ENCODE data around the gene BCL2L15. TPM values are rescaled to one million over a fixed set of nuclear protein-coding genes. Genes with fewer than 3 reads are reported as not detected.

Gene BCL2L15
- total and polyA plus RNA-seq, 2 experiments from 2014 or later: 0.32 TPM; not detected in 1

- H3K9ac ChIP-seq: no peak overlapping the region
- no peak for DNase-seq
- H2AFZ ChIP-seq: no peak overlapping the region
- in situ Hi-C loops (cut with MboI): loop anchor here (25.0 kb wide), 1 partner anchor 453 kb away; no protein-coding TSS in a partner anchor
- no peaks in the 10 kb centered on the region for H3K36me3 ChIP-seq (ENCODE audit: low read depth)
- H3K4me2 ChIP-seq (ENCODE audit: unreplicated experiment): no peak overlapping the region
- no peak overlapping the region for H3K4me3 ChIP-seq
- H3K27me3 ChIP-seq (replicated peaks; ENCODE audit: insufficient read depth): no peaks in the 10 kb centered on the region
- peaks cover 11% of the 10 kb centered on the region for H3K4me1 ChIP-seq (ENCODE audit: insufficient read depth)
- no peaks in the 10 kb centered on the region for H3F3A ChIP-seq (ENCODE audit: insufficient read depth)
- H4K20me1 ChIP-seq (ENCODE audit: insufficient read depth): no peaks in the 10 kb centered on the region
- H3K27ac ChIP-seq: no peak overlapping the region
- no peaks in the 10 kb centered on the region for H3K9me3 ChIP-seq (ENCODE audit: low read depth)
- TF ChIP-seq EZH2 (IDR thresholded peaks at IDR 0.05; ENCODE audit: insufficient read depth, poor library complexity, severe bottlenecking) (no peak), EZH2phosphoT487 (IDR thresholded peaks at IDR 0.05; ENCODE audit: insufficient read depth, low read depth) (no peak)
- 92 to 98% methylated on average over 2 of the region's 2 CpGs for WGBS, 2 experiments (ENCODE audit: low coverage in 1 of 2, low lambda C conversion rate in 2 of 2, missing lambda C conversion rate in 2 of 2)
- H3K79me2 ChIP-seq (ENCODE audit: insufficient read depth): no peaks in the 10 kb centered on the region
- H3K9me2 ChIP-seq (ENCODE audit: insufficient read depth): no peaks in the 10 kb centered on the region
Observed at GRCh38 chr1:113834716-113835115, 52.7 kb downstream of the BCL2L15 start.

Other genes with a start within 250 kb of the BCL2L15 start
- 17.3 and 18.2 TPM in 2 replicates for gene PHTF1, start 128.1 kb downstream of the BCL2L15 start, total RNA-seq (2014; rRNA removed; shearing (Covaris generic))
- gene PHTF1, start 128.1 kb downstream of the BCL2L15 start, polyA plus RNA-seq (2016; fragmentation: Nextera tagmentation; extraction: Ambion mirVana): 15.9 TPM in 2 replicates
- gene RSBN1, start 75.1 kb downstream of the BCL2L15 start, total RNA-seq (2014; rRNA removed; shearing (Covaris generic)): 7.5 and 10.0 TPM in 2 replicates
- gene RSBN1, start 75.1 kb downstream of the BCL2L15 start, polyA plus RNA-seq (2016; fragmentation: Nextera tagmentation; extraction: Ambion mirVana): 8.3 and 8.7 TPM in 2 replicates
- gene PTPN22, start 15.9 kb downstream of the BCL2L15 start, total RNA-seq (2014; rRNA removed; shearing (Covaris generic)): 0.51 and 0.86 TPM in 2 replicates
- 1.4 and 1.6 TPM in 2 replicates for gene PTPN22, start 15.9 kb downstream of the BCL2L15 start, polyA plus RNA-seq (2016; fragmentation: Nextera tagmentation; extraction: Ambion mirVana)
- gene AP4B1, start 17.2 kb upstream of the BCL2L15 start, total RNA-seq (2014; rRNA removed; shearing (Covaris generic)): 12.9 and 16.1 TPM in 2 replicates
- 9.9 and 11.8 TPM in 2 replicates for gene AP4B1, start 17.2 kb upstream of the BCL2L15 start, polyA plus RNA-seq (2016; fragmentation: Nextera tagmentation; extraction: Ambion mirVana)
- gene DCLRE1B, start 17.7 kb upstream of the BCL2L15 start, total RNA-seq (2014; rRNA removed; shearing (Covaris generic)): 4.3 and 6.9 TPM in 2 replicates
- 6.5 and 7.2 TPM in 2 replicates for gene DCLRE1B, start 17.7 kb upstream of the BCL2L15 start, polyA plus RNA-seq (2016; fragmentation: Nextera tagmentation; extraction: Ambion mirVana)
- 23.6 and 26.2 TPM in 2 replicates for gene HIPK1, start 41.7 kb upstream of the BCL2L15 start, total RNA-seq (2014; rRNA removed; shearing (Covaris generic))
- 6.1 and 7.6 TPM in 2 replicates for gene HIPK1, start 41.7 kb upstream of the BCL2L15 start, polyA plus RNA-seq (2016; fragmentation: Nextera tagmentation; extraction: Ambion mirVana)
- gene OLFML3, start 91.9 kb upstream of the BCL2L15 start, total RNA-seq (2014; rRNA removed; shearing (Covaris generic)): 156 and 168 TPM in 2 replicates
- 141 and 149 TPM in 2 replicates for gene OLFML3, start 91.9 kb upstream of the BCL2L15 start, polyA plus RNA-seq (2016; fragmentation: Nextera tagmentation; extraction: Ambion mirVana)

All from GM23248 (cell line).